ENCODE data around the gene LIMK2. TPM values are rescaled to one million over a fixed set of nuclear protein-coding genes. Genes with fewer than 3 reads are reported as not detected.
A peak's percentile ranks its signal among the peaks of the same experiment; 100 is the strongest.

The LIMK2 gene
- total and polyA plus RNA-seq, 10 of the 15 experiments (the other 5 are each of a cell fraction or from before 2014, with no cell fraction given), result 2.9 to 40.4 (median 26.7) TPM

- in situ Hi-C loops (cut with MboI) (no loop called here), intact Hi-C loops (cut with micrococcal nuclease; ENCODE audit: unreplicated experiment) (no loop called here)
- no peaks in the 10 kb centered on the region; the same call in 1 of the 2 replicates for H4K20me1 ChIP-seq (ENCODE audit: control insufficient read depth, insufficient read depth)
- H2AFZ ChIP-seq (ENCODE audit: control insufficient read depth, low read depth, low read length), result no peak overlapping the region
- no TSS peak for BruUV-seq (replicated peaks)
- H3K4me1 ChIP-seq (ENCODE audit: control insufficient read depth, insufficient read depth, low read length), result peaks cover 6% of the 10 kb centered on the region
- ChIA-PET RAD21 (ENCODE audit: unreplicated experiment) (no interaction called here), POLR2A (no interaction called here), CTCF (interaction anchor here (1.1 kb wide), 1 partner anchor 39 kb away, joined by 3 read pairs; the partner anchor contains the start of gene LIMK2), SMC1A (ENCODE audit: uncharacterized antibody, unreplicated experiment) (no interaction called here)
- no peaks in the 10 kb centered on the region for H3K79me2 ChIP-seq (ENCODE audit: control insufficient read depth, insufficient read depth, low read length)
- H3K27me3 ChIP-seq (replicated peaks in 1 of 2; ENCODE audit: control insufficient read depth in 2 of 2, insufficient read depth in 2 of 2, low read length in 1 of 2), result no peaks in the 10 kb centered on the region
- peak; percentile 70 for FAIRE-seq
- H3K4me3 ChIP-seq, result no peak overlapping the region
- no peaks in the 10 kb centered on the region for H3K9me3 ChIP-seq (replicated peaks; ENCODE audit: control insufficient read depth, insufficient read depth, low read length)
- no peak overlapping the region for H3K27ac ChIP-seq (ENCODE audit: control insufficient read depth, insufficient read depth)
- peak overlapping the region; percentile 14; the same call in 1 of the 2 replicates for H3K4me2 ChIP-seq (ENCODE audit: control insufficient read depth, insufficient read depth)
- no peak for DNase-seq (ENCODE audit: low read depth, low spot score)
- 80% methylated on average over 5 of the region's 5 CpGs for whole genome bisulfite sequencing (ENCODE audit: insufficient coverage, insufficient replicate concordance, low lambda C conversion rate, missing lambda C conversion rate)
- peaks cover 2 to 5% of the 10 kb centered on the region in 2 experiments; a peak in 2 of 4 replicates for H3K36me3 ChIP-seq (ENCODE audit: control insufficient read depth in 2 of 2, insufficient read depth in 2 of 2, low read length in 1 of 2)
- H3K9ac ChIP-seq (ENCODE audit: control insufficient read depth, insufficient read depth, low read length), result no peak overlapping the region
- ATAC-seq, result peak; percentile 49
- TF ChIP-seq NFIC (IDR thresholded peaks at IDR 0.05; ENCODE audit: low read depth, low read length) (no peak), SRF (IDR thresholded peaks at IDR 0.05; ENCODE audit: low read depth in 2 of 2, low read length in 2 of 2) (no peak), TARDBP (IDR thresholded peaks at IDR 0.05; ENCODE audit: borderline replicate concordance) (no peak), POLR2A (IDR thresholded peaks at IDR 0.05; ENCODE audit: low read depth, low read length) (no peak), TCF12 (IDR thresholded peaks at IDR 0.05; ENCODE audit: low read depth, low read length) (no peak), RAD51 (IDR thresholded peaks at IDR 0.05) (no peak), SMAD5 (IDR thresholded peaks at IDR 0.05; ENCODE audit: low read depth) (no peak), EED (IDR thresholded peaks at IDR 0.05; ENCODE audit: low read depth) (no peak), KAT2A (conservative IDR thresholded peaks at IDR 0.05; ENCODE audit: control insufficient read depth, low read depth, low read length) (no peak), E4F1 (IDR thresholded peaks at IDR 0.05; ENCODE audit: borderline replicate concordance, partially characterized antibody) (no peak), NR2F1 (conservative IDR thresholded peaks at IDR 0.05) (no peak), MTA2 (IDR thresholded peaks at IDR 0.05; ENCODE audit: low read depth) (no peak), FOXK2 (IDR thresholded peaks at IDR 0.05) (no peak)
- TF ChIP-seq, protein P1, sequence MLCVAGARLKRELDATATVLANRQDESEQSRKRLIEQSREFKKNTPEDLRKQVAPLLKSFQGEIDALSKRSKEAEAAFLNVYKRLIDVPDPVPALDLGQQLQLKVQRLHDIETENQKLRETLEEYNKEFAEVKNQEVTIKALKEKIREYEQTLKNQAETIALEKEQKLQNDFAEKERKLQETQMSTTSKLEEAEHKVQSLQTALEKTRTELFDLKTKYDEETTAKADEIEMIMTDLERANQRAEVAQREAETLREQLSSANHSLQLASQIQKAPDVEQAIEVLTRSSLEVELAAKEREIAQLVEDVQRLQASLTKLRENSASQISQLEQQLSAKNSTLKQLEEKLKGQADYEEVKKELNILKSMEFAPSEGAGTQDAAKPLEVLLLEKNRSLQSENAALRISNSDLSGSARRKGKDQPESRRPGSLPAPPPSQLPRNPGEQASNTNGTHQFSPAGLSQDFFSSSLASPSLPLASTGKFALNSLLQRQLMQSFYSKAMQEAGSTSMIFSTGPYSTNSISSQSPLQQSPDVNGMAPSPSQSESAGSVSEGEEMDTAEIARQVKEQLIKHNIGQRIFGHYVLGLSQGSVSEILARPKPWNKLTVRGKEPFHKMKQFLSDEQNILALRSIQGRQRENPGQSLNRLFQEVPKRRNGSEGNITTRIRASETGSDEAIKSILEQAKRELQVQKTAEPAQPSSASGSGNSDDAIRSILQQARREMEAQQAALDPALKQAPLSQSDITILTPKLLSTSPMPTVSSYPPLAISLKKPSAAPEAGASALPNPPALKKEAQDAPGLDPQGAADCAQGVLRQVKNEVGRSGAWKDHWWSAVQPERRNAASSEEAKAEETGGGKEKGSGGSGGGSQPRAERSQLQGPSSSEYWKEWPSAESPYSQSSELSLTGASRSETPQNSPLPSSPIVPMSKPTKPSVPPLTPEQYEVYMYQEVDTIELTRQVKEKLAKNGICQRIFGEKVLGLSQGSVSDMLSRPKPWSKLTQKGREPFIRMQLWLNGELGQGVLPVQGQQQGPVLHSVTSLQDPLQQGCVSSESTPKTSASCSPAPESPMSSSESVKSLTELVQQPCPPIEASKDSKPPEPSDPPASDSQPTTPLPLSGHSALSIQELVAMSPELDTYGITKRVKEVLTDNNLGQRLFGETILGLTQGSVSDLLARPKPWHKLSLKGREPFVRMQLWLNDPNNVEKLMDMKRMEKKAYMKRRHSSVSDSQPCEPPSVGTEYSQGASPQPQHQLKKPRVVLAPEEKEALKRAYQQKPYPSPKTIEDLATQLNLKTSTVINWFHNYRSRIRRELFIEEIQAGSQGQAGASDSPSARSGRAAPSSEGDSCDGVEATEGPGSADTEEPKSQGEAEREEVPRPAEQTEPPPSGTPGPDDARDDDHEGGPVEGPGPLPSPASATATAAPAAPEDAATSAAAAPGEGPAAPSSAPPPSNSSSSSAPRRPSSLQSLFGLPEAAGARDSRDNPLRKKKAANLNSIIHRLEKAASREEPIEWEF (IDR thresholded peaks at IDR 0.05; ENCODE audit: insufficient replicate concordance, low read depth, low read length), result no peak
- TF ChIP-seq, protein P2, sequence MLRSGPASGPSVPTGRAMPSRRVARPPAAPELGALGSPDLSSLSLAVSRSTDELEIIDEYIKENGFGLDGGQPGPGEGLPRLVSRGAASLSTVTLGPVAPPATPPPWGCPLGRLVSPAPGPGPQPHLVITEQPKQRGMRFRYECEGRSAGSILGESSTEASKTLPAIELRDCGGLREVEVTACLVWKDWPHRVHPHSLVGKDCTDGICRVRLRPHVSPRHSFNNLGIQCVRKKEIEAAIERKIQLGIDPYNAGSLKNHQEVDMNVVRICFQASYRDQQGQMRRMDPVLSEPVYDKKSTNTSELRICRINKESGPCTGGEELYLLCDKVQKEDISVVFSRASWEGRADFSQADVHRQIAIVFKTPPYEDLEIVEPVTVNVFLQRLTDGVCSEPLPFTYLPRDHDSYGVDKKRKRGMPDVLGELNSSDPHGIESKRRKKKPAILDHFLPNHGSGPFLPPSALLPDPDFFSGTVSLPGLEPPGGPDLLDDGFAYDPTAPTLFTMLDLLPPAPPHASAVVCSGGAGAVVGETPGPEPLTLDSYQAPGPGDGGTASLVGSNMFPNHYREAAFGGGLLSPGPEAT (IDR thresholded peaks at IDR 0.05; ENCODE audit: low read depth), result no peak
Observed at GRCh38 chr22:31173386-31174145, 38.5 kb upstream of the LIMK2 start.

Measured in GM12878 (cell line).